Testis (tissue), 2 donors: ENCODE measurements around the gene KIF26B.

Experiments
- CTCF ChIP-seq, 3 experiments: fragments of 450-650 bp in 2 of 3; fragments of 200-600 bp in 1 of 3; sonication (generic) in 1 of 3; IDR thresholded peaks; one replicate each; pipeline ENCODE4 v1.5.1; 2016 to 2019; ENCODE audit warnings: antibody characterized with exemption in 3 of 3, mild to moderate bottlenecking in 2 of 3, moderate library complexity in 1 of 3
- POLR2A ChIP-seq: fragments of 450-650 bp; IDR thresholded peaks from one replicate; pipeline ENCODE4 v1.6.1; 2017; ENCODE audit warnings: antibody characterized with exemption, mild to moderate bottlenecking, moderate library complexity

- TF ChIP-seq CTCF (IDR thresholded peaks at IDR 0.05): no peak
- TF ChIP-seq POLR2A: no peak
Measured at GRCh38 chr1:245143849-245144248, 10.9 kb upstream of the KIF26B start.
